ENCODE data around the gene FAM53A. TPM values are rescaled to one million over a fixed set of nuclear protein-coding genes. Genes with fewer than 3 reads are reported as not detected.

Gene FAM53A
- total and polyA plus RNA-seq, 4 donors: 0.44 to 2.2 (median 0.97) TPM

GRCh38 chr4:1648962-1649361 lies 35.2 kb downstream of the FAM53A start:
- H3K9me3 ChIP-seq (ENCODE audit: control insufficient read depth in 4 of 4, low read length in 3 of 4): no peaks in the 10 kb centered on the region
- no peaks in the 10 kb centered on the region for H3K4me1 ChIP-seq (ENCODE audit: control insufficient read depth in 4 of 4, insufficient read depth in 4 of 4, low read length in 3 of 4)
- no peak overlapping the region for H3K27ac ChIP-seq (ENCODE audit: low read depth in 1 of 2, low read length in 2 of 2)
- TF ChIP-seq FOXA1 (IDR thresholded peaks at IDR 0.05) (no peak), FOXA2 (IDR thresholded peaks at IDR 0.05) (no peak), RAD21 (IDR thresholded peaks at IDR 0.05) (no peak), HNF4A (conservative IDR thresholded peaks at IDR 0.05) (no peak), SP1 (IDR thresholded peaks at IDR 0.05) (no peak)
- TF ChIP-seq, protein P1, sequence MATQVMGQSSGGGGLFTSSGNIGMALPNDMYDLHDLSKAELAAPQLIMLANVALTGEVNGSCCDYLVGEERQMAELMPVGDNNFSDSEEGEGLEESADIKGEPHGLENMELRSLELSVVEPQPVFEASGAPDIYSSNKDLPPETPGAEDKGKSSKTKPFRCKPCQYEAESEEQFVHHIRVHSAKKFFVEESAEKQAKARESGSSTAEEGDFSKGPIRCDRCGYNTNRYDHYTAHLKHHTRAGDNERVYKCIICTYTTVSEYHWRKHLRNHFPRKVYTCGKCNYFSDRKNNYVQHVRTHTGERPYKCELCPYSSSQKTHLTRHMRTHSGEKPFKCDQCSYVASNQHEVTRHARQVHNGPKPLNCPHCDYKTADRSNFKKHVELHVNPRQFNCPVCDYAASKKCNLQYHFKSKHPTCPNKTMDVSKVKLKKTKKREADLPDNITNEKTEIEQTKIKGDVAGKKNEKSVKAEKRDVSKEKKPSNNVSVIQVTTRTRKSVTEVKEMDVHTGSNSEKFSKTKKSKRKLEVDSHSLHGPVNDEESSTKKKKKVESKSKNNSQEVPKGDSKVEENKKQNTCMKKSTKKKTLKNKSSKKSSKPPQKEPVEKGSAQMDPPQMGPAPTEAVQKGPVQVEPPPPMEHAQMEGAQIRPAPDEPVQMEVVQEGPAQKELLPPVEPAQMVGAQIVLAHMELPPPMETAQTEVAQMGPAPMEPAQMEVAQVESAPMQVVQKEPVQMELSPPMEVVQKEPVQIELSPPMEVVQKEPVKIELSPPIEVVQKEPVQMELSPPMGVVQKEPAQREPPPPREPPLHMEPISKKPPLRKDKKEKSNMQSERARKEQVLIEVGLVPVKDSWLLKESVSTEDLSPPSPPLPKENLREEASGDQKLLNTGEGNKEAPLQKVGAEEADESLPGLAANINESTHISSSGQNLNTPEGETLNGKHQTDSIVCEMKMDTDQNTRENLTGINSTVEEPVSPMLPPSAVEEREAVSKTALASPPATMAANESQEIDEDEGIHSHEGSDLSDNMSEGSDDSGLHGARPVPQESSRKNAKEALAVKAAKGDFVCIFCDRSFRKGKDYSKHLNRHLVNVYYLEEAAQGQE (IDR thresholded peaks at IDR 0.05): no peak
- DNase-seq (ENCODE audit: low spot score): no peak
- H3K9ac ChIP-seq (ENCODE audit: low read depth in 1 of 2, low read length in 2 of 2): no peak overlapping the region
- H3K4me3 ChIP-seq (ENCODE audit: low read depth in 1 of 3, low read length in 3 of 3): no peak overlapping the region
- no peaks in the 10 kb centered on the region for H3K36me3 ChIP-seq (ENCODE audit: control insufficient read depth in 4 of 4, insufficient read depth in 3 of 4, low read depth in 1 of 4, low read length in 3 of 4)
- no peaks in the 10 kb centered on the region for H3K27me3 ChIP-seq (ENCODE audit: control insufficient read depth in 4 of 4, insufficient read depth in 4 of 4, low read length in 3 of 4)
- 94% methylated on average over 3 of the region's 3 CpGs for WGBS

DNA sequence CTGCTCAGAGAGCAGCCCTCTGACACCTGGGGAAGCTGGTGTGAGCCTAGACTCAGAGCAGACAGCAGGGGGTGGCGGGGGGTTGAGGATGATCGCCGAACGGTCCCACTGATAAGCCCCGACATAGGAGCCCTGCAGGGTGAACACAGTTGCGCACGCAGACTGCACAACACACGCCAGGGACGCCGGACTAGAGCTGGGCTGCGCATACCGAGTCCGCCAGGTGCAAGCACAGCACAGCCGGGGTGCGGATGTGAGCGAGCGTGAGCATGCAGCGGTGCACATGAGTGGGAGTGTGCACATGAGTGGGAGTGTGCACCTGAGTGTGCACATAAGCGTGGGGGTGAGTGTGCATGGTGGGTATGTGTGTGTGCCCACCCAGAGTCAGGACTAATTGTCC lies 36.7 kb downstream of the FAM53A start:
- WGBS: 90% methylated on average over 19 of the region's 19 CpGs
- TF ChIP-seq YY1 (IDR thresholded peaks at IDR 0.05) (no peak), ZBTB33 (IDR thresholded peaks at IDR 0.05) (no peak), ATF3 (IDR thresholded peaks at IDR 0.05) (no peak), RAD21 (IDR thresholded peaks at IDR 0.05) (no peak), GABPA (IDR thresholded peaks at IDR 0.05 in 1 of 2, conservative IDR thresholded peaks at IDR 0.05 in 1 of 2) (no peak), FOXA2 (IDR thresholded peaks at IDR 0.05) (no peak), RXRA (IDR thresholded peaks at IDR 0.05) (no peak), JUND (IDR thresholded peaks at IDR 0.05) (no peak)

DNA sequence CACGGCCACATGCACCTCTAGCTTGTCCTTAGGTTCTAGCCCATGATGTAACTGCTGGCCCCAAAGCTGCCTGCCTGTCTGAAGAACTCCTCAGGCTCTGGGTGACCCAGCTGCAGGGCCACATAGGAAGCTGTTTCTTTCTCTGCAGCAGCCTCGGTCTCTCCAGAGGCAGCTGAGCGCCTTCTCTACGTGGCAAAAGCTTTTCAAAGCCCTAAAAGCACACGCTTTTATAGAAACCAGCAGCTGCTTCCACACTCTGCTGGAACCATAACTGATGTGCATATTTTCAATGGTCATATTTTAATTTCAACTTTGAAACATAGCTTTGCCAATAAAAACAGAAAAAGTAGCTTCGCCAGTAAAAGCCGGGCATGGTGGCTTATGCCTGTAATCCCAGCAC lies 37.4 kb downstream of the FAM53A start:
- Histone ChIP-seq H3K4me1 (ENCODE audit: control insufficient read depth in 4 of 4, insufficient read depth in 4 of 4, low read length in 3 of 4) (no peaks in the 10 kb centered on the region), H3K4me3 (ENCODE audit: low read depth in 1 of 3, low read length in 3 of 3) (no peak overlapping the region), H3K9ac (ENCODE audit: low read depth in 1 of 2, low read length in 2 of 2) (no peak overlapping the region), H3K36me3 (ENCODE audit: control insufficient read depth in 4 of 4, insufficient read depth in 3 of 4, low read depth in 1 of 4, low read length in 3 of 4) (no peaks in the 10 kb centered on the region), H3K27me3 (ENCODE audit: control insufficient read depth in 4 of 4, insufficient read depth in 4 of 4, low read length in 3 of 4) (no peaks in the 10 kb centered on the region), H3K27ac (ENCODE audit: low read depth in 1 of 2, low read length in 2 of 2) (no peak overlapping the region), H3K9me3 (ENCODE audit: control insufficient read depth in 4 of 4, low read length in 3 of 4) (no peaks in the 10 kb centered on the region)
- no peak for TF ChIP-seq JUND (IDR thresholded peaks at IDR 0.05)
- TF ChIP-seq, protein P1 (IDR thresholded peaks at IDR 0.05): no peak
- TF ChIP-seq TAF1 (conservative IDR thresholded peaks at IDR 0.05): no peak
- TF ChIP-seq RAD21 (IDR thresholded peaks at IDR 0.05): no peak
- no peak for TF ChIP-seq EGR1 (IDR thresholded peaks at IDR 0.05; ENCODE audit: low read depth in 2 of 2)
- no peak for TF ChIP-seq NR2F2 (IDR thresholded peaks at IDR 0.05)
- TF ChIP-seq RXRA (IDR thresholded peaks at IDR 0.05): no peak
- no peak for TF ChIP-seq FOXA2 (IDR thresholded peaks at IDR 0.05)
- no peak for TF ChIP-seq ATF3 (IDR thresholded peaks at IDR 0.05)
- no peak for TF ChIP-seq FOXA1 (IDR thresholded peaks at IDR 0.05)
- no peak for TF ChIP-seq HNF4A (conservative IDR thresholded peaks at IDR 0.05)
- no peak for DNase-seq (ENCODE audit: low spot score)
- 93% methylated on average over 7 of the region's 7 CpGs for WGBS

More for the DNA sequence above, 36.7 kb downstream of the FAM53A start:
- Histone ChIP-seq H3K9ac (ENCODE audit: low read depth in 1 of 2, low read length in 2 of 2) (no peak overlapping the region), H3K9me3 (ENCODE audit: control insufficient read depth in 4 of 4, low read length in 3 of 4) (no peaks in the 10 kb centered on the region), H3K27me3 (ENCODE audit: control insufficient read depth in 4 of 4, insufficient read depth in 4 of 4, low read length in 3 of 4) (no peaks in the 10 kb centered on the region), H3K4me3 (ENCODE audit: low read depth in 1 of 3, low read length in 3 of 3) (no peak overlapping the region), H3K4me1 (ENCODE audit: control insufficient read depth in 4 of 4, insufficient read depth in 4 of 4, low read length in 3 of 4) (no peaks in the 10 kb centered on the region), H3K36me3 (ENCODE audit: control insufficient read depth in 4 of 4, insufficient read depth in 3 of 4, low read depth in 1 of 4, low read length in 3 of 4) (no peaks in the 10 kb centered on the region), H3K27ac (ENCODE audit: low read depth in 1 of 2, low read length in 2 of 2) (no peak overlapping the region)
- no peak for DNase-seq (ENCODE audit: low spot score)
